ENCODE data around the gene AQP2.

AQP2 gene

DNA sequence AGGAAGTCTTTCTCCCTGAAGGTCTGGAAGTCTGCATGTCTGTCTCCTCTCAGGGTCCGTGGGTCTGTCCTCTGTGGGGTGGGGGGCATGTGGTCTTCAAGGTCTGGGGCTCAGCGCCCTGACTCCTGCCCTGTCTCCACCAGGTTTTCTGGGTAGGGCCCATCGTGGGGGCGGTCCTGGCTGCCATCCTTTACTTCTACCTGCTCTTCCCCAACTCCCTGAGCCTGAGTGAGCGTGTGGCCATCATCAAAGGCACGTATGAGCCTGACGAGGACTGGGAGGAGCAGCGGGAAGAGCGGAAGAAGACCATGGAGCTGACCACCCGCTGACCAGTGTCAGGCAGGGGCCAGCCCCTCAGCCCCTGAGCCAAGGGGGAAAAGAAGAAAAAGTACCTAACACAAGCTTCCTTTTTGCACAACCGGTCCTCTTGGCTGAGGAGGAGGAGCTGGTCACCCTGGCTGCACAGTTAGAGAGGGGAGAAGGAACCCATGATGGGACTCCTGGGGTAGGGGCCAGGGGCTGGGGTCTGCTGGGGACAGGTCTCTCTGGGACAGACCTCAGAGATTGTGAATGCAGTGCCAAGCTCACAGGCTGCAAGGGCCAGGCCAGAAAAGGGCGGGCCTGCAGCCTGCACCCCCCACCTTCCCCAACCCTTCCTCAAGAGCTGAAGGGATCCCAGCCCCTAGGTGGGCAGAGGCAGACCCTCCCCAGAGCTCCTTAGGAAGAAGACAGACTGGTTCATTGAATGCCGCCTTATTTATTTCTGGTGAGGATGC lies 14.5 kb downstream of the AQP2 start:
- TF ChIP-seq ZFX (IDR thresholded peaks at IDR 0.05) = no peak
- TF ChIP-seq, protein P1, sequence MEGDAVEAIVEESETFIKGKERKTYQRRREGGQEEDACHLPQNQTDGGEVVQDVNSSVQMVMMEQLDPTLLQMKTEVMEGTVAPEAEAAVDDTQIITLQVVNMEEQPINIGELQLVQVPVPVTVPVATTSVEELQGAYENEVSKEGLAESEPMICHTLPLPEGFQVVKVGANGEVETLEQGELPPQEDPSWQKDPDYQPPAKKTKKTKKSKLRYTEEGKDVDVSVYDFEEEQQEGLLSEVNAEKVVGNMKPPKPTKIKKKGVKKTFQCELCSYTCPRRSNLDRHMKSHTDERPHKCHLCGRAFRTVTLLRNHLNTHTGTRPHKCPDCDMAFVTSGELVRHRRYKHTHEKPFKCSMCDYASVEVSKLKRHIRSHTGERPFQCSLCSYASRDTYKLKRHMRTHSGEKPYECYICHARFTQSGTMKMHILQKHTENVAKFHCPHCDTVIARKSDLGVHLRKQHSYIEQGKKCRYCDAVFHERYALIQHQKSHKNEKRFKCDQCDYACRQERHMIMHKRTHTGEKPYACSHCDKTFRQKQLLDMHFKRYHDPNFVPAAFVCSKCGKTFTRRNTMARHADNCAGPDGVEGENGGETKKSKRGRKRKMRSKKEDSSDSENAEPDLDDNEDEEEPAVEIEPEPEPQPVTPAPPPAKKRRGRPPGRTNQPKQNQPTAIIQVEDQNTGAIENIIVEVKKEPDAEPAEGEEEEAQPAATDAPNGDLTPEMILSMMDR (conservative IDR thresholded peaks at IDR 0.05) = no peak
- H3K27ac ChIP-seq = no peak overlapping the region

DNA sequence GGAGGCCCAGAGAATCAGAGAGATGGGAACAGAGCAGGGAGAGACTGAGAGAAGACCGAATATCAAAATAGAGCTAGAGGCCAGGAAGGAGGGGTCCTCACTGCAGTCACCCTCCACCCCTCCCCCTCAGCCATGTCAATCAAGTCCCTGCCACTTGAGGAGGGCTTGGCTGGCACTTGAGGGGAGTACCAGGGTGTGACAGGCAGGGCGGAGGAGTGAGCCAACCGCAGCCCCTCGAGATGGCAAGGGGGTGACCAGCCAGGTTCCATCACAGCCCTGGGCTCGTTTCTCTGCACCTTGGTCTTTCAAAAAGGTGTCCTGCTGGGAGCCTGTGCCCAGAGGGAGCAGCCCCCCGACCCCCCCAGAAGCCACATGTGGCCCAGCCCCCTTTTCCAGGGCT lies 15.3 kb downstream of the AQP2 start:
- no peak overlapping the region for H3K27ac ChIP-seq
- TF ChIP-seq ZFX (IDR thresholded peaks at IDR 0.05) = no peak
- TF ChIP-seq, protein P1 (conservative IDR thresholded peaks at IDR 0.05) = no peak

DNA sequence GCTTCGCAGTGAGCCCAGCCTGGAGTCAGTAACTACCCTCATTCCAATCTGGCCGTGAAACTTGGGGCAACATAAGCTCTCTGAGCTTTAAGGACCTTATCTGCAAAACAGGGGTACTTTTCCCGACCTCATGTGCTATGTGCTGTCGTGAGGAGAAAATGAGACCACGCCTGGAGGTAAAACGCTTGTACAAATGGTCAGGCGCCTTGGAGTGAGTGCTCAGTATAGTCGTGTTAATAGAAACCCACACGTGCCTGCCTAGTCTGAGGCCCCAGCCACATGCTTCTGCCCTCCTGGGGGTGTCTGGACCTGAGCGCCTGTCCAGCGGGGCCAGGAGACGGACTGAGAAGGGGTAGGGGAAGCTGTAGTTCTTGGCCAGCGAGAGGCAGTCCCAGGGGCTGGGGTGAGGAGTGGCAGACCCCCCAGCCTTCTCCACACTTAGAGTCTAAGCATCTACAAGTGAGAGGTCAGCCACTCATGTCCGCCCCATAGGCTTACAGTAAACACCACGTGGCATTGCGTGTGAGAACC lies 16.0 kb downstream of the AQP2 start:
- TF ChIP-seq, protein P1 (conservative IDR thresholded peaks at IDR 0.05) = no peak
- no peak for TF ChIP-seq ZFX (IDR thresholded peaks at IDR 0.05)
- peak overlapping the region; percentile 53; the same call in 1 of the 2 replicates for H3K27ac ChIP-seq

DNA sequence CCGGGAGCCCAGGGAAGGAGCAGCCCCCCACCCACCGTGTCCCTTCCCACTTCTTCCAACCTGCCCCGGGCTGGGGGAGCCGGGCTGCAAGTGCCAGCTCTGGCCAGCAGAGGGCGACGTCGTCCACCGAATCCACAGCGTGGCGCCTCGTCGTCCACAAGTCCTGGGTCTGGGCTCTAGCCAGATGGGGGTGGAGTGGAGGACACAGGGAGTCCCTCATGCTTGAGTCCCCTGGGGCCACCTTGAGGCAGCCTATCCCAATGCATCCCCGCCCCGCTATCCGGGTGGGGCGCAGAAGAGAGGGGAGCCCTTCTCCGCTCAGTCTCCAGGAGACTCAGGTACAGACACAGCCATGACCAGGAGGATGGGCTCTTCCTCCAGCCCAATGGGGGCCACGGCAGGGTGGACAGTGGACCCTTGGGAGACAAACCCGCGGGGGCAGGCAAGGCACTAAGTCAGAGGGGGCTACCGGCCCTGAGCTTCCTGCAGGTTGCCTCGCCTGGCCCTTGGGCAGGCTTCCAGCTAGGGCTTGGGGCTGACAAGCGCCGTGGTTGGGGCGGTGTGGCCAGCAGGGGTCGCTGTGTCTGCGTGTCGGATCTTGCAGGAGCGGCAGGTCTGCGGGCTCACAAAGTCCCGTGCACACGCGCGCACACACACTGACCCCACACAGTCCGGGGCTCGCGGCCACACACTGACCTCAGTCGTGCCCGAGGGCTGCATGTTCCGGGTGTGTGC lies 16.7 kb downstream of the AQP2 start:
- no peak for TF ChIP-seq ZFX (IDR thresholded peaks at IDR 0.05)
- TF ChIP-seq, protein P1 (conservative IDR thresholded peaks at IDR 0.05) = peak; percentile 98
- peak overlapping the region; percentile 53 for H3K27ac ChIP-seq

DNA sequence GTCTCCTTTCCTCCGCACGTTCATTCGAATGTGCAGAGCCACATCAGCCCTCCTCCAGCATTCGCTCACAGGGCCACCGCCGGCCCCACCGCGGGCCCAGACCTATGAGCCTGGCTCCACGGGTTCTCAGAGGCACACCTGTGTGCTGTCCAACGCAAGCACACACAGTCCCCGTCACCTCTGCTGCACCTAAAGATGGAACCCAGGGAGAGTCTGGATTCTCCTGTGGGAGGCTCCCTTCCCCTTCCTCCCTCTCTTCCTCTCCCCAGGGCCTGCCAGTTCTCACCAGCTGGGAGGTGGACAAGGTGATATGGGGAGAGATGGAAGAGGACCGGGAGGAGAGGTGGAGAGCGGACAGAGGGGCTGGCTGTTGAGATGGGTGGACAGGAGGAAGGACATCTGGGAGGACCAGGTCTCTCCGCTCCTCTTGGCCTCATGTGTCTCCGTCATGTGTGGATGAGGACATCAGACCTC lies 17.3 kb downstream of the AQP2 start:
- TF ChIP-seq ZFX (IDR thresholded peaks at IDR 0.05) = no peak
- TF ChIP-seq, protein P1 (conservative IDR thresholded peaks at IDR 0.05) = no peak
- H3K27ac ChIP-seq = no peak overlapping the region; the same call in 1 of the 2 replicates

DNA sequence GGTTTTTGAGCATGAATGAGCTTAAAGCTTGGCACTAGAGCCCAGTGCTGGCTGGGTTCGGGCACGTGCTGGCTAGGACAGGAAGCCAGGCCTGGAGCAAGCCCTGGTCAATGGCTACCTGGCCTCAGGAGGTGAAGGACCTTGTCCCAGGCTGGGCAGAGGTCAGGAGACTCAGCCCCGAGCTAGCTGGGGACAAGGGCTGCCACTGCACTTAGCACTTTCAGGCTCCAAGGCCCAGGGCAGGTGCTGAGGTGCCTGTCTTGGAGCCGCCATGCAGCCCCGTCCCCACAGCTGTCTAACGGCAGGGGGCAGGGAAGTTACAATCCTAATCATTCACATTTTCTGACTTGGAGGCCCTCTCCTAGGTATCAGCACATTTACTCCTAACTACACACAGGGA lies 17.9 kb downstream of the AQP2 start:
- no peak for TF ChIP-seq ZFX (IDR thresholded peaks at IDR 0.05)
- TF ChIP-seq, protein P1 (conservative IDR thresholded peaks at IDR 0.05) = no peak
- H3K27ac ChIP-seq = no peak overlapping the region

DNA sequence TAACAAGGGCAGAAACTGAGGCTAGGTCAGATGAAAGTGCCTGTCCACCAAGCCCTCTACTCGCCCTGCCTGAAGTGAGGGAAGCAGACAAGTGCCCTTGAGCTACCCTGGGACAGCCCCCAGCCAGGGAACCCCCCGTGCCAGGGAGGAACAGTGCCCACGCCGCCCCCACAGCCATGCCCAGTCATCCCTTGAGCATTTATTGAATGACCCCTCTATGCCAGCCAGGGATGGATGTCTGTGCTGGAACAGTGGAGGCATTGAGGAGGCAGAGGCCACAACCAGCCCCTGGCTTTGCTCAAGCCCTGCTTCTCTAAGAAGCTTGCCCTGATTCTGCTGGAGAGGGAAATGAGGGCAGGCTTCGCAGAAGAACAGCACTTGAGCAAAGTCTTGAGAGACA lies 18.5 kb downstream of the AQP2 start:
- H3K27ac ChIP-seq = no peak overlapping the region
- TF ChIP-seq ZFX (IDR thresholded peaks at IDR 0.05) = no peak
- TF ChIP-seq, protein P1 (conservative IDR thresholded peaks at IDR 0.05) = no peak

Data from C4-2B (cell line).